HCT116 (cell line): ENCODE data around the gene MUTYH. TPM values are rescaled to one million over a fixed set of nuclear protein-coding genes. Genes with fewer than 3 reads are reported as not detected.
"Not testable (repeated sequence)": the region's sequence is repeated elsewhere in the genome, so short reads cannot be mapped to it uniquely, and the experiment has no call there.

Source experiments
- ATAC-seq: fragments of 200-7000 bp; cut with Tn5 transposase; 2 replicates; pipeline ENCODE4 v1.9.1; 2020; ENCODE audit warnings: mild to moderate bottlenecking, moderate library complexity
- BruUV-seq: library from RNA; stranded (reverse); fragments of 400-500 nt; replicated peaks from 2 replicates; lab custom pipeline; 2021; lab: Mats Ljungman, UMichigan
- CTCF ChIA-PET: fragments of 300-600 bp; sonication (Branson Sonifier 250); formaldehyde crosslinking; loops from one replicate; lab custom pipeline; 2021; ENCODE audit warnings: antibody characterized with exemption; lab: Charles Lee
- POLR2A ChIA-PET: fragments of 300-600, 350-600 bp; sonication (Branson Sonifier 250); formaldehyde crosslinking; loops from one replicate; lab custom pipeline; 2021; ENCODE audit warnings: antibody characterized with exemption; lab: Charles Lee
- RAD21 ChIA-PET, 2 experiments: fragments of 300-600 bp; sonication (Branson Sonifier 250); formaldehyde crosslinking; loops; one replicate each; lab custom pipeline; 2023; ENCODE audit warnings: low total read pairs in 2 of 2; ENCODE audit not compliant: uncharacterized antibody in 2 of 2, unreplicated experiment in 2 of 2, low non-redundant PET in 1 of 2; lab: Charles Lee
- DNase-seq: peaks from one replicate; pipeline ENCODE4 v3.0.0-alpha.2; 2010; ENCODE audit warnings: low read depth, low spot score
- H2AFZ ChIP-seq: fragments of 200-600 bp; shearing (Covaris generic), sonication (generic); 2 replicates; pipeline ENCODE4 v1.6.1; 2017; ENCODE audit warnings: low read depth, mixed run types, mixed read lengths, antibody characterized with exemption, low read length; ENCODE audit not compliant: poor library complexity, severe bottlenecking
- H3K27ac ChIP-seq: 2 replicates; pipeline ENCODE4 v1.5.1; 2012; ENCODE audit warnings: low read depth, low read length
- H3K27me3 ChIP-seq: fragments of 200-600 bp; sonication (generic); 2 replicates; pipeline ENCODE4 v1.6.1; 2016; ENCODE audit warnings: mixed run types, low read length, mixed read lengths; ENCODE audit not compliant: insufficient read depth
- H3K36me3 ChIP-seq, 2 experiments: fragments of 200-500 bp in 1 of 2; fragments of 200-600 bp in 1 of 2; sonication (Bioruptor generic) in 1 of 2; sonication (generic) in 1 of 2; 2 replicates each; pipeline versions ENCODE4 v1.5.1 to v1.6.1; 2014 to 2016; ENCODE audit warnings: low read length in 2 of 2, inconsistent platforms in 1 of 2, mixed read lengths in 1 of 2, mixed run types in 1 of 2; ENCODE audit not compliant: insufficient read depth in 2 of 2, control insufficient read depth in 1 of 2
- H3K4me1 ChIP-seq, 2 experiments: fragments of 200-600 bp in 1 of 2; sonication (generic) in 1 of 2; 2 replicates each; pipeline versions ENCODE4 v1.5.1 to v1.6.1; 2012 to 2017; ENCODE audit warnings: low read length in 2 of 2, inconsistent platforms in 1 of 2, mild to moderate bottlenecking in 1 of 2, mixed read lengths in 1 of 2, mixed run types in 1 of 2, moderate library complexity in 1 of 2; ENCODE audit not compliant: insufficient read depth in 2 of 2, control insufficient read depth in 1 of 2
- H3K4me2 ChIP-seq: fragments of 200-600 bp; sonication (generic); 2 replicates; pipeline ENCODE4 v1.6.1; 2017; ENCODE audit warnings: mixed run types, low read length, mixed read lengths
- H3K4me3 ChIP-seq, 2 experiments: fragments of 200-600 bp in 1 of 2; sonication (generic) in 1 of 2; replicated peaks in 1 of 2; 2 replicates each; pipeline ENCODE4 v1.5.1; 2011 to 2016; ENCODE audit warnings: low read length in 2 of 2, control low read depth in 1 of 2, low read depth in 1 of 2, mild to moderate bottlenecking in 1 of 2, mixed read lengths in 1 of 2, mixed run types in 1 of 2
- H3K79me2 ChIP-seq: fragments of 200-600 bp; sonication (generic); 2 replicates; pipeline ENCODE4 v1.6.1; 2017; ENCODE audit warnings: mild to moderate bottlenecking, mixed run types, low read length, moderate library complexity, mixed read lengths; ENCODE audit not compliant: insufficient read depth
- H3K9ac ChIP-seq: fragments of 200-600 bp; sonication (generic); 2 replicates; pipeline ENCODE4 v1.6.1; 2016; ENCODE audit warnings: low read length, mixed read lengths
- H3K9me2 ChIP-seq: fragments of 200-600 bp; sonication (generic), shearing (Covaris generic); 2 replicates; pipeline ENCODE4 v1.6.1; 2017; ENCODE audit warnings: mixed run types, mild to moderate bottlenecking, moderate library complexity; ENCODE audit not compliant: insufficient read depth
- H3K9me3 ChIP-seq, 2 experiments: fragments of 200-500 bp in 1 of 2; fragments of 200-600 bp in 1 of 2; sonication (Bioruptor generic) in 1 of 2; sonication (generic) in 1 of 2; 2 replicates each; pipeline ENCODE4 v1.6.1; 2014 to 2017; ENCODE audit warnings: low read length in 2 of 2, mixed read lengths in 2 of 2, inconsistent platforms in 1 of 2, low read depth in 1 of 2, mild to moderate bottlenecking in 1 of 2, mixed run types in 1 of 2, moderate library complexity in 1 of 2; ENCODE audit not compliant: control insufficient read depth in 1 of 2, insufficient read depth in 1 of 2
- H4K20me1 ChIP-seq: fragments of 200-600 bp; sonication (generic), shearing (Covaris generic); 2 replicates; pipeline ENCODE4 v1.6.1; 2017; ENCODE audit warnings: mixed run types, mild to moderate bottlenecking, moderate library complexity; ENCODE audit not compliant: insufficient read depth
- CBX3 ChIP-seq: IDR thresholded peaks from 2 replicates; pipeline ENCODE4 v1.6.1; 2012; ENCODE audit warnings: low read depth
- CTCF ChIP-seq, 3 experiments: fragments of 200-600 bp in 1 of 3; sonication (generic) in 1 of 3; IDR thresholded peaks in 2 of 3; conservative IDR thresholded peaks in 1 of 3; 2 replicates each; pipeline ENCODE4 v1.5.1; 2012 to 2017; ENCODE audit warnings: low read depth in 2 of 3, low read length in 2 of 3, antibody characterized with exemption in 1 of 3, borderline replicate concordance in 1 of 3, control low read depth in 1 of 3, mild to moderate bottlenecking in 1 of 3, mixed read lengths in 1 of 3, mixed run types in 1 of 3, moderate library complexity in 1 of 3; ENCODE audit not compliant: insufficient read depth in 1 of 3
- EGR1 ChIP-seq: IDR thresholded peaks from 2 replicates; pipeline ENCODE4 v1.6.1; 2012; ENCODE audit warnings: low read depth
- MAX ChIP-seq: IDR thresholded peaks from 2 replicates; pipeline ENCODE4 v1.6.1; 2012
- POLR2AphosphoS5 ChIP-seq: IDR thresholded peaks from 2 replicates; pipeline ENCODE4 v1.6.1; 2011; ENCODE audit warnings: mild to moderate bottlenecking, low read depth, low read length, moderate library complexity
- RAD21 ChIP-seq: IDR thresholded peaks from 2 replicates; pipeline ENCODE4 v1.6.1; 2012; ENCODE audit warnings: low read depth, mild to moderate bottlenecking
- SIN3A ChIP-seq: IDR thresholded peaks from 2 replicates; pipeline ENCODE4 v1.6.1; 2012; ENCODE audit warnings: low read depth
- SP1 ChIP-seq: IDR thresholded peaks from 2 replicates; pipeline ENCODE4 v1.6.1; 2012; ENCODE audit warnings: low read depth
- ZBTB33 ChIP-seq: IDR thresholded peaks from 2 replicates; pipeline ENCODE4 v1.6.1; 2011; ENCODE audit warnings: mild to moderate bottlenecking, low read length, moderate library complexity; ENCODE audit not compliant: insufficient replicate concordance; ENCODE audit errors: extremely low read depth
- intact Hi-C: fragments of 100-400 bp; cut with micrococcal nuclease; formaldehyde crosslinking; loops from 2 replicates; pipeline ENCODE4 v1.10.0; 2022
- total RNA-seq: library from RNA; stranded (reverse); gene quantifications from one replicate; pipeline ENCODE4 v1.2.1, GENCODE V29; 2021; ENCODE audit not compliant: unreplicated experiment

MUTYH gene
- total RNA-seq, 1 experiment from 2014 or later, result 44.8 TPM

GRCh38 chr1:45364294-45364693 lies 24.1 kb upstream of the MUTYH start:
- Histone ChIP-seq H3K36me3 (no peaks in the 10 kb centered on the region), H3K79me2 (no peaks in the 10 kb centered on the region), H3K4me3 (no peak overlapping the region), H3K4me1 (peaks cover 0 to 3% of the 10 kb centered on the region in 2 experiments; a peak in 1 of 4 replicates)
- CTCF ChIA-PET, result no interaction called here
- TF ChIP-seq CBX3 (no peak), SP1 (no peak), EGR1 (no peak), CTCF (IDR thresholded peaks at IDR 0.05 in 2 of 3, conservative IDR thresholded peaks at IDR 0.05 in 1 of 3; ENCODE audit: borderline replicate concordance in 1 of 3, insufficient read depth in 1 of 3, low read depth in 2 of 3, low read length in 2 of 3) (no peak), MAX (no peak), RAD21 (no peak), SIN3A (no peak), ZBTB33 (no peak), POLR2AphosphoS5 (no peak)
- TF ChIP-seq, all 23 proteins: peak for 0
- Histone ChIP-seq H3K27me3 (no peaks in the 10 kb centered on the region), H3K9me2 (no peaks in the 10 kb centered on the region), H3K9me3 (no peaks in the 10 kb centered on the region), H3K27ac (no peak overlapping the region), H3K4me2 (no peak overlapping the region), H4K20me1 (no peaks in the 10 kb centered on the region), H3K9ac (no peak overlapping the region), H2AFZ (no peak overlapping the region)
- RAD21 ChIA-PET, result no interaction called here
- POLR2A ChIA-PET, result no interaction called here
- DNase-seq (no peak), ATAC-seq (no peak)
- BruUV-seq, result no TSS peak
- intact Hi-C loops, result no loop called here

GRCh38 chr1:45360981-45361380 lies 20.7 kb upstream of the MUTYH start:
- H3K4me1 ChIP-seq, result peaks cover 8 to 12% of the 10 kb centered on the region in 2 experiments
- H2AFZ ChIP-seq, DNase-seq, H4K20me1 ChIP-seq, H3K4me3 ChIP-seq, H3K27ac ChIP-seq, H3K79me2 ChIP-seq, H3K9me2 ChIP-seq, ATAC-seq, BruUV-seq, H3K36me3 ChIP-seq, H3K27me3 ChIP-seq, H3K9ac ChIP-seq, intact Hi-C loops, H3K4me2 ChIP-seq, H3K9me3 ChIP-seq, POLR2A ChIA-PET: not testable (repeated sequence)
- CTCF ChIA-PET, result interaction anchor here (1.0 to 3.4 kb wide), 5 partner anchors 23 to 347 kb away, joined by 3 to 45 read pairs (median 4); partner anchors contain the start of gene TESK2
- RAD21 ChIA-PET, result interaction anchor here (0.9 to 2.5 kb wide), 2 partner anchors 131 kb away, joined by 3 to 7 read pairs; partner anchors contain the start of gene TESK2 (in 1 of the 2)
